HG02885 (cell line): Measurements from ENCODE around the gene KISS1.

ENCODE experiments used
- ATAC-seq: cut with Tn5 transposase; IDR thresholded peaks from one replicate; pipeline ENCODE4 v1.9.1; 2021; ENCODE audit warnings: mild to moderate bottlenecking; ENCODE audit not compliant: unreplicated experiment, poor library complexity

KISS1 gene

GRCh38 chr1:204194080-204194479 lies 2.2 kb downstream of the KISS1 start:
- ATAC-seq: no peak

- no peak for ATAC-seq
Measured at GRCh38 chr1:204192589-204193352, 3.5 kb downstream of the KISS1 start.

GRCh38 chr1:204192046-204192445 lies 4.2 kb downstream of the KISS1 start:
- ATAC-seq: no peak

- no peak for ATAC-seq
Measured at GRCh38 chr1:204191456-204191855, 4.8 kb downstream of the KISS1 start.

- ATAC-seq: no peak
Measured at GRCh38 chr1:204190212-204191211, 5.8 kb downstream of the KISS1 start.

GRCh38 chr1:204188959-204189639 lies 7.2 kb downstream of the KISS1 start:
- ATAC-seq: no peak

- ATAC-seq: no peak
Measured at GRCh38 chr1:204186597-204186996, 9.7 kb downstream of the KISS1 start.

GRCh38 chr1:204181116-204181515 lies 15.2 kb downstream of the KISS1 start:
- no peak for ATAC-seq

- no peak for ATAC-seq
Measured at GRCh38 chr1:204180133-204180532, 16.2 kb downstream of the KISS1 start.

- ATAC-seq: no peak
Measured at GRCh38 chr1:204178487-204179281, 17.6 kb downstream of the KISS1 start.

- ATAC-seq: no peak
Measured at GRCh38 chr1:204177133-204177532, 19.2 kb downstream of the KISS1 start.

- ATAC-seq: no peak
Measured at GRCh38 chr1:204176049-204176448, 20.2 kb downstream of the KISS1 start.

- ATAC-seq: no peak
Measured at GRCh38 chr1:204174958-204175357, 21.3 kb downstream of the KISS1 start.

GRCh38 chr1:204172404-204173029 lies 23.8 kb downstream of the KISS1 start:
- no peak for ATAC-seq

- ATAC-seq: no peak
Measured at GRCh38 chr1:204171751-204172178, 24.5 kb downstream of the KISS1 start.

GRCh38 chr1:204170494-204171155 lies 25.7 kb downstream of the KISS1 start:
- no peak for ATAC-seq

GRCh38 chr1:204169858-204170257 lies 26.4 kb downstream of the KISS1 start:
- no peak for ATAC-seq

- ATAC-seq: no peak
Measured at GRCh38 chr1:204167730-204168129, 28.6 kb downstream of the KISS1 start.

- ATAC-seq: no peak
Measured at GRCh38 chr1:204166219-204166618, 30.1 kb downstream of the KISS1 start, which contains the start of gene REN. Gene REN, minus strand, starts transcription at chr1:204166337. Its CDS starts 44 bp downstream, at chr1:204166293.
